GM23338 (cell line): ENCODE measurements around the gene SGCD. TPM values are rescaled to one million over a fixed set of nuclear protein-coding genes. Genes with fewer than 3 reads are reported as not detected.

Source experiments
- ATAC-seq: fragments of 200-7000 bp; cut with Tn5 transposase; 3 replicates; pipeline ENCODE4 v1.9.1; 2020
- DNase-seq: peaks from one replicate; pipeline ENCODE4 v3.0.0-alpha.2; 2015; ENCODE audit warnings: low spot score
- H2AFZ ChIP-seq: fragments of 200-600 bp; sonication (generic); 2 replicates; pipeline ENCODE4 v1.8.0; 2016; ENCODE audit warnings: antibody characterized with exemption, mild to moderate bottlenecking, moderate library complexity
- H3F3A ChIP-seq: fragments of 200-600 bp; sonication (generic); replicated peaks from 2 replicates; pipeline ENCODE4 v1.8.0; 2017; ENCODE audit warnings: antibody characterized with exemption, mixed run types, low read depth
- H3K27ac ChIP-seq: fragments of 200-600 bp; sonication (generic); 2 replicates; pipeline ENCODE4 v1.6.1; 2016; ENCODE audit warnings: low read depth
- H3K27me3 ChIP-seq: fragments of 200-600 bp; sonication (generic); 2 replicates; pipeline ENCODE4 v1.8.0; 2016; ENCODE audit warnings: mild to moderate bottlenecking, mixed run types, moderate library complexity; ENCODE audit not compliant: insufficient read depth
- H3K36me3 ChIP-seq: fragments of 200-600 bp; sonication (generic); 2 replicates; pipeline ENCODE4 v1.8.0; 2016; ENCODE audit warnings: mild to moderate bottlenecking; ENCODE audit not compliant: insufficient read depth
- H3K4me1 ChIP-seq: fragments of 200-600 bp; sonication (generic); 2 replicates; pipeline ENCODE4 v1.8.0; 2016; ENCODE audit warnings: mild to moderate bottlenecking, moderate library complexity; ENCODE audit not compliant: insufficient read depth
- H3K4me2 ChIP-seq: fragments of 200-600 bp; sonication (generic); 2 replicates; pipeline ENCODE4 v1.7.1; 2017; ENCODE audit warnings: mixed run types
- H3K4me3 ChIP-seq: fragments of 200-600 bp; sonication (generic); 2 replicates; pipeline ENCODE4 v1.6.1; 2016; ENCODE audit warnings: mixed run types
- H3K79me2 ChIP-seq: fragments of 200-600 bp; sonication (generic); replicated peaks from 2 replicates; pipeline ENCODE4 v1.8.0; 2017; ENCODE audit warnings: mild to moderate bottlenecking; ENCODE audit not compliant: insufficient read depth
- H3K9me2 ChIP-seq: fragments of 200-600 bp; sonication (generic); 2 replicates; pipeline ENCODE4 v1.8.0; 2017; ENCODE audit not compliant: insufficient read depth
- H4K20me1 ChIP-seq: fragments of 200-600 bp; sonication (generic); replicated peaks from 2 replicates; pipeline ENCODE4 v1.8.0; 2017; ENCODE audit warnings: mild to moderate bottlenecking; ENCODE audit not compliant: insufficient read depth
- H3K27ac Mint-ChIP-seq: 2 replicates; pipeline ENCODE4 v1.8.0; 2020; ENCODE audit warnings: inconsistent platforms, mild to moderate bottlenecking, moderate library complexity, mixed read lengths
- H3K27me3 Mint-ChIP-seq: 3 replicates; pipeline ENCODE4 v1.8.0; 2022; ENCODE audit warnings: low read depth, mild to moderate bottlenecking, moderate library complexity, mixed read lengths, inconsistent platforms; ENCODE audit not compliant: insufficient read depth, poor library complexity
- H3K36me3 Mint-ChIP-seq: 3 replicates; pipeline ENCODE4 v1.8.0; 2021; ENCODE audit warnings: low read depth, mild to moderate bottlenecking, inconsistent platforms, moderate library complexity, mixed read lengths
- H3K4me1 Mint-ChIP-seq: 3 replicates; pipeline ENCODE4 v1.8.0; 2020; ENCODE audit warnings: mild to moderate bottlenecking, inconsistent platforms, mixed read lengths
- H3K4me3 Mint-ChIP-seq: 3 replicates; pipeline ENCODE4 v1.8.0; 2021; ENCODE audit warnings: moderate library complexity, mild to moderate bottlenecking, inconsistent platforms, mixed read lengths
- H3K9me3 Mint-ChIP-seq: 3 replicates; pipeline ENCODE4 v1.8.0; 2020; ENCODE audit warnings: moderate library complexity, mild to moderate bottlenecking, inconsistent platforms, mixed read lengths
- CREB1 ChIP-seq: fragments of 250-450 bp; sonication (Bioruptor Pico); IDR thresholded peaks from 2 replicates; pipeline ENCODE4 v1.5.0; 2020; ENCODE audit warnings: low read depth, mild to moderate bottlenecking, moderate library complexity
- CTCF ChIP-seq, 2 experiments: fragments of 200-600 bp in 1 of 2; sonication (generic) in 1 of 2; conservative IDR thresholded peaks; 2 replicates each; pipeline versions ENCODE4 v1.5.1 to v1.6.1; 2016 to 2017; ENCODE audit warnings: antibody characterized with exemption in 2 of 2, low read depth in 2 of 2, mild to moderate bottlenecking in 2 of 2, moderate library complexity in 1 of 2
- EZH2 ChIP-seq: fragments of 200-600 bp; sonication (generic); IDR thresholded peaks from one replicate; pipeline ENCODE4 v1.8.0; 2017; ENCODE audit warnings: antibody characterized with exemption, mild to moderate bottlenecking, low read depth; ENCODE audit not compliant: unreplicated experiment
- EZH2phosphoT487 ChIP-seq: fragments of 200-600 bp; sonication (generic); IDR thresholded peaks from one replicate; pipeline ENCODE4 v1.8.1; 2018; ENCODE audit warnings: antibody characterized with exemption; ENCODE audit not compliant: unreplicated experiment
- JUNB ChIP-seq: IDR thresholded peaks from one replicate; pipeline ENCODE4 v1.6.1; 2016; ENCODE audit warnings: antibody characterized with exemption; ENCODE audit not compliant: unreplicated experiment
- NANOG ChIP-seq: IDR thresholded peaks from 2 replicates; pipeline ENCODE4 v1.6.1; 2016; ENCODE audit warnings: antibody characterized with exemption, borderline replicate concordance
- POLR2AphosphoS5 ChIP-seq: IDR thresholded peaks from 2 replicates; pipeline ENCODE4 v1.6.1; 2016; ENCODE audit warnings: antibody characterized with exemption, low read depth
- ZNF114 ChIP-seq: fragments of 250-450 bp; sonication (Bioruptor Pico); IDR thresholded peaks from 2 replicates; pipeline ENCODE4 v1.5.0; 2020; ENCODE audit warnings: mild to moderate bottlenecking, moderate library complexity
- ZNF331 ChIP-seq: fragments of 250-450 bp; sonication (Bioruptor Pico); IDR thresholded peaks from 2 replicates; pipeline ENCODE4 v1.5.0; 2020; ENCODE audit warnings: low read depth, mild to moderate bottlenecking, moderate library complexity
- polyA plus RNA-seq: library from polyadenylated mRNA; unstranded; fragments of >200 nt; fragmentation: Nextera tagmentation; extraction: Ambion mirVana; gene quantifications from 2 replicates; pipeline ENCODE4 v1.2.1, GENCODE V29; 2016
- total RNA-seq: library from RNA; depleted of rRNA; stranded (reverse); fragments of >200 nt; shearing (Covaris generic); gene quantifications from 2 replicates; pipeline ENCODE4 v1.2.3, GENCODE V29; 2014
- TF ChIP-seq, protein P1 (sequence below): IDR thresholded peaks from one replicate; pipeline ENCODE4 v1.6.1; 2018; ENCODE audit warnings: antibody characterized with exemption; ENCODE audit not compliant: unreplicated experiment
- TF ChIP-seq, protein P2 (sequence below): IDR thresholded peaks from 2 replicates; pipeline ENCODE4 v1.6.1; 2016; ENCODE audit warnings: antibody characterized with exemption

The SGCD gene
- total and polyA plus RNA-seq, 2 experiments from 2014 or later = 0.03 to 0.05 TPM

DNA sequence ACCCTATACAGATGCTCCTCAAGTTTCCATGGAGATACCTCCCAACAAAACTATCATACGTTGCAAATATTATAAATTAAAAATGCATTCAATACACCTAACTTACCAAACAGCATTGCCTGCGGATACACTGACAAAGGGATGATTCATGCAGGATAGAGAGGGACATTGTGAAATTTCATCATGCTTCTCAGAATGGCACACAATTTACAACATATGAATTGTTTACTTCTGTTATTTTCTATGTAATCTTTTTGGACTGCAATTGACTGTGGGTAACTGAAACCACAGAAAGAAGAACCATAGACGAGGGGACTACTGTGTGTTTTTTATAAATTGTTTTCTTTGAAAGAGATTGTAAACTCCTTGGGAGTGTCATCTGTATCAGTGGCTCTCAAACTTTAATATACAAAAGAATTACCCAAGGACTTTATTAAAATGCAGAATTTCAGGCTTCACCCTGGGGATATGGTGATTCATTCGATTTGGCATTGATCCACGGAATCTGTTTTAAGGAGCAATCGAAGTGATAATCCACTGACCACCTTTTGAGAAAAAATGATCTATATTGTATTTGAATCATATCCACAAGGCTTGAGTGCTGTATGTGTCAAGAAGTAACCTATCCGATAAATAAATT lies 146.4 kb downstream of the SGCD start:
- Histone ChIP-seq H3K36me3 (no peaks in the 10 kb centered on the region), H2AFZ (peak overlapping the region; percentile 21; the same call in 1 of the 2 replicates), H3K4me3 (no peak overlapping the region), H3K9me2 (no peaks in the 10 kb centered on the region; the same call in 1 of the 2 replicates), H3F3A (no peaks in the 10 kb centered on the region), H3K4me2 (no peak overlapping the region), H3K79me2 (no peaks in the 10 kb centered on the region), H3K27ac (no peak overlapping the region), H4K20me1 (no peaks in the 10 kb centered on the region), H3K4me1 (no peaks in the 10 kb centered on the region), H3K27me3 (no peaks in the 10 kb centered on the region)
- no peak overlapping the region for H3K4me3 Mint-ChIP-seq
- no peaks in the 10 kb centered on the region for H3K36me3 Mint-ChIP-seq
- no peak for TF ChIP-seq NANOG
- H3K27me3 Mint-ChIP-seq = peaks cover 5% of the 10 kb centered on the region
- no peaks in the 10 kb centered on the region for H3K9me3 Mint-ChIP-seq
- ATAC-seq (no peak), DNase-seq (no peak)
- peaks cover 12% of the 10 kb centered on the region for H3K4me1 Mint-ChIP-seq
- no peak overlapping the region for H3K27ac Mint-ChIP-seq

DNA sequence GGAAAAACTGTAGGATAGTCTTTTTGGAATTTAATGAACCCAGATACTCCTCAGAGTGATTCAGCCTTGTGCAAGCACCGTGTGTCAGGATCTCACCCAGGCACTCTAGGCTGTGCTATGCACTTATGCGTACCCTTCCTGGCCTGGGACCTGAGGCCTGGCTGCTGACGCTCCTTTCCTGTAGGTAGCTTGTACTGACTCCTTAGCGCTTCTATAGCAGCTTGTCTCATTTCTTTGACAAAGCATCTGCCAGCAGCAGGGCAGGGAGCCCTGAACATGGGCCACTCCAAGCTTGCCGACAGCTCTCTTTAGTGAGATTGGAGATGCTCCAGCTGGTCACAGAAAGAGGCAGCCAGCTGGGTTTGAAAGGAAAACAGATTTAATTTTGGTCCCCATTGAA lies 147.3 kb downstream of the SGCD start:
- Mint-ChIP-seq H3K4me3 (no peak overlapping the region), H3K9me3 (no peaks in the 10 kb centered on the region), H3K36me3 (no peaks in the 10 kb centered on the region), H3K4me1 (peaks cover 12% of the 10 kb centered on the region), H3K27ac (no peak overlapping the region), H3K27me3 (peaks cover 5% of the 10 kb centered on the region)
- no peak overlapping the region for H2AFZ ChIP-seq
- H3K27ac ChIP-seq = no peak overlapping the region
- H3K36me3 ChIP-seq = no peaks in the 10 kb centered on the region
- H3K79me2 ChIP-seq = no peaks in the 10 kb centered on the region
- H3K27me3 ChIP-seq = no peaks in the 10 kb centered on the region
- no peak overlapping the region for H3K4me3 ChIP-seq
- no peak for TF ChIP-seq EZH2phosphoT487
- no peak for TF ChIP-seq CREB1 (CRISPR knock-in tag)
- TF ChIP-seq POLR2AphosphoS5 = no peak
- no peak for TF ChIP-seq CTCF (conservative IDR thresholded peaks at IDR 0.05; ENCODE audit: low read depth in 2 of 2)
- no peak for TF ChIP-seq EZH2
- TF ChIP-seq NANOG = no peak
- no peak for TF ChIP-seq ZNF114
- TF ChIP-seq JUNB = no peak
- TF ChIP-seq ZNF331 (CRISPR knock-in tag) = no peak
- TF ChIP-seq, protein P1, sequence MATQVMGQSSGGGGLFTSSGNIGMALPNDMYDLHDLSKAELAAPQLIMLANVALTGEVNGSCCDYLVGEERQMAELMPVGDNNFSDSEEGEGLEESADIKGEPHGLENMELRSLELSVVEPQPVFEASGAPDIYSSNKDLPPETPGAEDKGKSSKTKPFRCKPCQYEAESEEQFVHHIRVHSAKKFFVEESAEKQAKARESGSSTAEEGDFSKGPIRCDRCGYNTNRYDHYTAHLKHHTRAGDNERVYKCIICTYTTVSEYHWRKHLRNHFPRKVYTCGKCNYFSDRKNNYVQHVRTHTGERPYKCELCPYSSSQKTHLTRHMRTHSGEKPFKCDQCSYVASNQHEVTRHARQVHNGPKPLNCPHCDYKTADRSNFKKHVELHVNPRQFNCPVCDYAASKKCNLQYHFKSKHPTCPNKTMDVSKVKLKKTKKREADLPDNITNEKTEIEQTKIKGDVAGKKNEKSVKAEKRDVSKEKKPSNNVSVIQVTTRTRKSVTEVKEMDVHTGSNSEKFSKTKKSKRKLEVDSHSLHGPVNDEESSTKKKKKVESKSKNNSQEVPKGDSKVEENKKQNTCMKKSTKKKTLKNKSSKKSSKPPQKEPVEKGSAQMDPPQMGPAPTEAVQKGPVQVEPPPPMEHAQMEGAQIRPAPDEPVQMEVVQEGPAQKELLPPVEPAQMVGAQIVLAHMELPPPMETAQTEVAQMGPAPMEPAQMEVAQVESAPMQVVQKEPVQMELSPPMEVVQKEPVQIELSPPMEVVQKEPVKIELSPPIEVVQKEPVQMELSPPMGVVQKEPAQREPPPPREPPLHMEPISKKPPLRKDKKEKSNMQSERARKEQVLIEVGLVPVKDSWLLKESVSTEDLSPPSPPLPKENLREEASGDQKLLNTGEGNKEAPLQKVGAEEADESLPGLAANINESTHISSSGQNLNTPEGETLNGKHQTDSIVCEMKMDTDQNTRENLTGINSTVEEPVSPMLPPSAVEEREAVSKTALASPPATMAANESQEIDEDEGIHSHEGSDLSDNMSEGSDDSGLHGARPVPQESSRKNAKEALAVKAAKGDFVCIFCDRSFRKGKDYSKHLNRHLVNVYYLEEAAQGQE = no peak
- TF ChIP-seq, protein P2, sequence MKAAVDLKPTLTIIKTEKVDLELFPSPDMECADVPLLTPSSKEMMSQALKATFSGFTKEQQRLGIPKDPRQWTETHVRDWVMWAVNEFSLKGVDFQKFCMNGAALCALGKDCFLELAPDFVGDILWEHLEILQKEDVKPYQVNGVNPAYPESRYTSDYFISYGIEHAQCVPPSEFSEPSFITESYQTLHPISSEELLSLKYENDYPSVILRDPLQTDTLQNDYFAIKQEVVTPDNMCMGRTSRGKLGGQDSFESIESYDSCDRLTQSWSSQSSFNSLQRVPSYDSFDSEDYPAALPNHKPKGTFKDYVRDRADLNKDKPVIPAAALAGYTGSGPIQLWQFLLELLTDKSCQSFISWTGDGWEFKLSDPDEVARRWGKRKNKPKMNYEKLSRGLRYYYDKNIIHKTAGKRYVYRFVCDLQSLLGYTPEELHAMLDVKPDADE = no peak
- DNase-seq (peak; percentile 19), ATAC-seq (peak; percentile 67)
- H3K4me2 ChIP-seq = no peak overlapping the region
- H3K4me1 ChIP-seq = no peaks in the 10 kb centered on the region
- H4K20me1 ChIP-seq = no peaks in the 10 kb centered on the region
- no peaks in the 10 kb centered on the region; the same call in 1 of the 2 replicates for H3K9me2 ChIP-seq
- no peaks in the 10 kb centered on the region for H3F3A ChIP-seq
